Measurements from ENCODE around the gene PXDN.

PXDN gene

GRCh38 chr2:1790473-1790872 lies 46.2 kb upstream of the PXDN start (continued):
- TF ChIP-seq, protein P1, sequence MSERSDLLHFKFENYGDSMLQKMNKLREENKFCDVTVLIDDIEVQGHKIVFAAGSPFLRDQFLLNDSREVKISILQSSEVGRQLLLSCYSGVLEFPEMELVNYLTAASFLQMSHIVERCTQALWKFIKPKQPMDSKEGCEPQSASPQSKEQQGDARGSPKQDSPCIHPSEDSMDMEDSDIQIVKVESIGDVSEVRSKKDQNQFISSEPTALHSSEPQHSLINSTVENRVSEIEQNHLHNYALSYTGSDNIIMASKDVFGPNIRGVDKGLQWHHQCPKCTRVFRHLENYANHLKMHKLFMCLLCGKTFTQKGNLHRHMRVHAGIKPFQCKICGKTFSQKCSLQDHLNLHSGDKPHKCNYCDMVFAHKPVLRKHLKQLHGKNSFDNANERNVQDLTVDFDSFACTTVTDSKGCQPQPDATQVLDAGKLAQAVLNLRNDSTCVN (tag by site-specific recombination; optimal IDR thresholded peaks at IDR 0.05) = no peak
- TF ChIP-seq CTCF (tag by site-specific recombination; IDR thresholded peaks at IDR 0.05) (no peak), ZNF184 (tag by site-specific recombination; IDR thresholded peaks at IDR 0.05) (no peak), IKZF3 (tag by site-specific recombination; IDR thresholded peaks at IDR 0.05) (no peak)
- TF ChIP-seq, protein P2, sequence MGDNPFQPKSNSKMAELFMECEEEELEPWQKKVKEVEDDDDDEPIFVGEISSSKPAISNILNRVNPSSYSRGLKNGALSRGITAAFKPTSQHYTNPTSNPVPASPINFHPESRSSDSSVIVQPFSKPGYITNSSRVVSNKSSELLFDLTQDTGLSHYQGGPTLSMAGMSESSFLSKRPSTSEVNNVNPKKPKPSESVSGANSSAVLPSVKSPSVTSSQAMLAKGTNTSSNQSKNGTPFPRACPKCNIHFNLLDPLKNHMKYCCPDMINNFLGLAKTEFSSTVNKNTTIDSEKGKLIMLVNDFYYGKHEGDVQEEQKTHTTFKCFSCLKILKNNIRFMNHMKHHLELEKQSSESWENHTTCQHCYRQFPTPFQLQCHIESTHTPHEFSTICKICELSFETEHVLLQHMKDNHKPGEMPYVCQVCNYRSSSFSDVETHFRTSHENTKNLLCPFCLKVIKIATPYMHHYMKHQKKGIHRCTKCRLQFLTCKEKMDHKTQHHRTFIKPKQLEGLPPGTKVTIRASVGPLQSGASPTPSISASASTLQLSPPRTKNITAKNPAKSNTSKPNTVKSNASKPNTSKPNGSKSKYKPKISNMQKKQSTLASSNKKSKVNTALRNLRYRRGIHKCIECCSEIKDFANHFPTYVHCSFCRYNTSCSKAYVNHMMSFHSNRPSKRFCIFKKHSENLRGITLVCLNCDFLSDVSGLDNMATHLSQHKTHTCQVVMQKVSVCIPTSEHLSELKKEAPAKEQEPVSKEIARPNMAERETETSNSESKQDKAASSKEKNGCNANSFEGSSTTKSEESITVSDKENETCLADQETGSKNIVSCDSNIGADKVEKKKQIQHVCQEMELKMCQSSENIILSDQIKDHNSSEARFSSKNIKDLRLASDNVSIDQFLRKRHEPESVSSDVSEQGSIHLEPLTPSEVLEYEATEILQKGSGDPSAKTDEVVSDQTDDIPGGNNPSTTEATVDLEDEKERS (tag by site-specific recombination; IDR thresholded peaks at IDR 0.05) = no peak

DNA sequence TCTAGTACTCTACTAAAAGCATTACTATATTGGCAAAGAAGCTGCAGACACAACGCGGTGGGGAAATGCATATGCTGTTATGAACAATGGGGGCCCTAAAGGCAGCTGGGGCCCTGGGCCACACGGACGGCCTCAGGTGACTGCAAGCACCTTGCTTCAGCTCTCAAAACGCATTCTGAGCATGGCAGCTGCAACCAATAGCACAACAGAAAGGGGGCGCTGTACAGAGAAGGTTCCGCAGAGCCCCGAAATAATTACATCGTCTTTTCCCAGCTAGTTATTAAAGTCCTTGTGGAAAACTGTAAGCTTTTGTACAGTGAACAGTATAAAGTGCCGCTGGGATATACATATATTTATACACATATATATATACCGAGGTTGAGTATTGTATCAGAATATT lies 45.3 kb upstream of the PXDN start:
- H3K36me3 ChIP-seq (ENCODE audit: control insufficient read depth in 2 of 2, insufficient read depth in 1 of 2, low read length in 2 of 2) = no peaks in the 10 kb centered on the region
- CTCF ChIA-PET = interaction anchor here (0.6 to 0.8 kb wide), 3 partner anchors 12 to 38 kb away, joined by 3 to 5 read pairs (median 3); no protein-coding TSS in a partner anchor
- no peaks in the 10 kb centered on the region for H3K9me3 ChIP-seq (ENCODE audit: control insufficient read depth, insufficient read depth, low read depth, low read length)
- POLR2A ChIA-PET = no interaction called here
- H3K4me1 ChIP-seq (ENCODE audit: control insufficient read depth, insufficient read depth, low read length) = peaks cover 21% of the 10 kb centered on the region
- H3K27ac ChIP-seq (ENCODE audit: extremely low read depth, low read depth, low read length) = no peak overlapping the region
- no peak overlapping the region for H3K4me3 ChIP-seq (ENCODE audit: low read depth, low read length)
- no peak for TF ChIP-seq ZNF23 (tag by site-specific recombination; IDR thresholded peaks at IDR 0.05; ENCODE audit: borderline replicate concordance)
- TF ChIP-seq ZNF629 (tag by site-specific recombination; IDR thresholded peaks at IDR 0.05) = no peak
- TF ChIP-seq ZNF571 (tag by site-specific recombination; IDR thresholded peaks at IDR 0.05) = no peak
- no peak for TF ChIP-seq ZNF473 (tag by site-specific recombination; IDR thresholded peaks at IDR 0.05)
- no peak for TF ChIP-seq ZNF174 (tag by site-specific recombination; IDR thresholded peaks at IDR 0.05)
- no peak for TF ChIP-seq ZNF530 (tag by site-specific recombination; IDR thresholded peaks at IDR 0.05; ENCODE audit: low read depth)
- no peak for TF ChIP-seq ZNF423 (tag by site-specific recombination; IDR thresholded peaks at IDR 0.05)
- no peak for TF ChIP-seq ZNF416 (tag by site-specific recombination; IDR thresholded peaks at IDR 0.05)
- no peak for TF ChIP-seq GFI1B (tag by site-specific recombination; IDR thresholded peaks at IDR 0.05)
- no peak for TF ChIP-seq ZBTB11 (tag by site-specific recombination; conservative IDR thresholded peaks at IDR 0.05; ENCODE audit: low read depth)
- TF ChIP-seq ZNF223 (tag by site-specific recombination; IDR thresholded peaks at IDR 0.05) = no peak
- TF ChIP-seq PRDM10 (tag by site-specific recombination; IDR thresholded peaks at IDR 0.05) = no peak
- no peak for TF ChIP-seq ZNF211 (tag by site-specific recombination; IDR thresholded peaks at IDR 0.05; ENCODE audit: low read depth)
- TF ChIP-seq ZSCAN16 (tag by site-specific recombination; IDR thresholded peaks at IDR 0.05) = no peak
- TF ChIP-seq, protein P3, sequence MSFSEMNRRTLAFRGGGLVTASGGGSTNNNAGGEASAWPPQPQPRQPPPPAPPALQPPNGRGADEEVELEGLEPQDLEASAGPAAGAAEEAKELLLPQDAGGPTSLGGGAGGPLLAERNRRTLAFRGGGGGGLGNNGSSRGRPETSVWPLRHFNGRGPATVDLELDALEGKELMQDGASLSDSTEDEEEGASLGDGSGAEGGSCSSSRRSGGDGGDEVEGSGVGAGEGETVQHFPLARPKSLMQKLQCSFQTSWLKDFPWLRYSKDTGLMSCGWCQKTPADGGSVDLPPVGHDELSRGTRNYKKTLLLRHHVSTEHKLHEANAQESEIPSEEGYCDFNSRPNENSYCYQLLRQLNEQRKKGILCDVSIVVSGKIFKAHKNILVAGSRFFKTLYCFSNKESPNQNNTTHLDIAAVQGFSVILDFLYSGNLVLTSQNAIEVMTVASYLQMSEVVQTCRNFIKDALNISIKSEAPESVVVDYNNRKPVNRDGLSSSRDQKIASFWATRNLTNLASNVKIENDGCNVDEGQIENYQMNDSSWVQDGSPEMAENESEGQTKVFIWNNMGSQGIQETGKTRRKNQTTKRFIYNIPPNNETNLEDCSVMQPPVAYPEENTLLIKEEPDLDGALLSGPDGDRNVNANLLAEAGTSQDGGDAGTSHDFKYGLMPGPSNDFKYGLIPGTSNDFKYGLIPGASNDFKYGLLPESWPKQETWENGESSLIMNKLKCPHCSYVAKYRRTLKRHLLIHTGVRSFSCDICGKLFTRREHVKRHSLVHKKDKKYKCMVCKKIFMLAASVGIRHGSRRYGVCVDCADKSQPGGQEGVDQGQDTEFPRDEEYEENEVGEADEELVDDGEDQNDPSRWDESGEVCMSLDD (tag by site-specific recombination; IDR thresholded peaks at IDR 0.05) = no peak

All from HEK293 (cell line).